Mononuclear cell (primary cell): ENCODE measurements around the gene FAT1. TPM values are rescaled to one million over a fixed set of nuclear protein-coding genes. Genes with fewer than 3 reads are reported as not detected.

ENCODE experiments used
- H3K27me3 ChIP-seq: 2 replicates; pipeline ENCODE4 v1.6.0; 2011; ENCODE audit warnings: low read length, control low read depth; ENCODE audit not compliant: insufficient read depth
- H3K4me1 ChIP-seq: 2 replicates; pipeline ENCODE4 v1.5.1; 2011; ENCODE audit warnings: mild to moderate bottlenecking, low read length, control low read depth; ENCODE audit not compliant: insufficient read depth
- H3K4me3 ChIP-seq: 2 replicates; pipeline ENCODE4 v1.5.1; 2011; ENCODE audit warnings: mild to moderate bottlenecking, low read length, moderate library complexity
- H3K9me3 ChIP-seq: 2 replicates; pipeline ENCODE4 v1.5.1; 2011; ENCODE audit warnings: low read depth, mild to moderate bottlenecking, control low read depth, low read length
- total RNA-seq: library from RNA; depleted of rRNA; stranded (reverse); fragments of >200 nt; gene quantifications from one replicate; pipeline ENCODE4 v1.2.3, GENCODE V29; 2012

Gene FAT1
- total RNA-seq, 1 donor, result 0.10 TPM

GRCh38 chr4:186557061-186557460, 166.6 kb downstream of the FAT1 start:
- H3K27me3 ChIP-seq, result peaks cover 10% of the 10 kb centered on the region
- no peak overlapping the region for H3K4me3 ChIP-seq
- no peaks in the 10 kb centered on the region for H3K4me1 ChIP-seq
- H3K9me3 ChIP-seq, result no peaks in the 10 kb centered on the region

GRCh38 chr4:186554914-186555827, 168.5 kb downstream of the FAT1 start, which contains the start of gene MTNR1A:
Gene MTNR1A, minus strand, starts transcription at chr4:186555567. Its CDS starts 202 bp downstream, at chr4:186555365.
- peaks cover 10% of the 10 kb centered on the region for H3K27me3 ChIP-seq
- no peaks in the 10 kb centered on the region for H3K9me3 ChIP-seq
- no peaks in the 10 kb centered on the region for H3K4me1 ChIP-seq
- no peak within 1 kb of the TSS for H3K4me3 ChIP-seq

- Histone ChIP-seq H3K4me1 (no peaks in the 10 kb centered on the region), H3K27me3 (peaks cover 10% of the 10 kb centered on the region), H3K4me3 (no peak overlapping the region), H3K9me3 (no peaks in the 10 kb centered on the region)
These were observed 169.1 kb downstream of the FAT1 start for GRCh38 chr4:186554539-186554913.

GRCh38 chr4:186553717-186554116, 169.9 kb downstream of the FAT1 start:
- H3K27me3 ChIP-seq, result peaks cover 10% of the 10 kb centered on the region
- H3K4me3 ChIP-seq, result no peak overlapping the region
- no peaks in the 10 kb centered on the region for H3K9me3 ChIP-seq
- H3K4me1 ChIP-seq, result no peaks in the 10 kb centered on the region

DNA sequence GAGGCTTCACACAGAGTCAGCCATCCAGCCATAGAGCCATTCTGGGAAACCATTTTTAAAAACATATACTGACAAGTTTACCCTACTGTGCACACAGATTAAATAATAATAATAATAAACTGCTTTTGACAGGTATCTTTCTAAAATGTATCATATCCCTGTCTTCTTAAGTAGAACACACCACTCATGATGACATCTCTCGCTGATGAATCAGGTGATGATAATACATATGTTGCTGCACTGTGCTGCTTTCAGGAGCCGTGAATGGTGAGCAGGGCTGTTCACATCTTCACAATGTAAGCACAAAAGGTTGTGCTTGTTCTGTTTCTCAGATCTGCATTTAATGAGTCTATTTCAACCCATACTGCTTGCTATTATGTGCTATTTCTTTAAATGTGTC, 171.8 kb downstream of the FAT1 start:
- Histone ChIP-seq H3K4me1 (no peaks in the 10 kb centered on the region), H3K9me3 (no peaks in the 10 kb centered on the region), H3K27me3 (peaks cover 10% of the 10 kb centered on the region), H3K4me3 (no peak overlapping the region)

GRCh38 chr4:186545436-186545835, 178.2 kb downstream of the FAT1 start:
- no peaks in the 10 kb centered on the region for H3K4me1 ChIP-seq
- no peaks in the 10 kb centered on the region for H3K9me3 ChIP-seq
- no peak overlapping the region for H3K4me3 ChIP-seq
- no peaks in the 10 kb centered on the region for H3K27me3 ChIP-seq

GRCh38 chr4:186543206-186543605, 180.4 kb downstream of the FAT1 start:
- Histone ChIP-seq H3K9me3 (no peaks in the 10 kb centered on the region), H3K27me3 (no peaks in the 10 kb centered on the region), H3K4me1 (no peaks in the 10 kb centered on the region), H3K4me3 (no peak overlapping the region)

DNA sequence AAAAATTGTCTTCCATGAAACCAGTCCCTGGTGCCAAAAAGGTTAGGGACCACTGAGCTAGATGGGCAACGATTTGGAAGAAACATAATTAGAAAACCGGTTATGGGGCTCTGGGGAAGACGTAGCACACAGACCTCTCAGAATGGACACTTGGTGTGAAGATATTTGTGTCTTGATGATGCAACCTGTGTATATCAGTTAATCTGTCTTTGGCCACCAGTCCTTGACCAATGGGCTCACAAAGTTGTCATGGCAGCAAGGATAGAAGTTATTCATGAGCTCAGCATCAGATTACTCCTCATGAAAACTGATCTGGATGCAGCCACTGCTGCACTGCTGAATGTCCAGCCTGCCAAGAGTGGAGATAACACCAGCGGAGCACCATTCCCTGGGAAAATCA, 181.9 kb downstream of the FAT1 start:
- Histone ChIP-seq H3K9me3 (no peaks in the 10 kb centered on the region), H3K4me1 (no peaks in the 10 kb centered on the region), H3K27me3 (no peaks in the 10 kb centered on the region), H3K4me3 (no peak overlapping the region)

DNA sequence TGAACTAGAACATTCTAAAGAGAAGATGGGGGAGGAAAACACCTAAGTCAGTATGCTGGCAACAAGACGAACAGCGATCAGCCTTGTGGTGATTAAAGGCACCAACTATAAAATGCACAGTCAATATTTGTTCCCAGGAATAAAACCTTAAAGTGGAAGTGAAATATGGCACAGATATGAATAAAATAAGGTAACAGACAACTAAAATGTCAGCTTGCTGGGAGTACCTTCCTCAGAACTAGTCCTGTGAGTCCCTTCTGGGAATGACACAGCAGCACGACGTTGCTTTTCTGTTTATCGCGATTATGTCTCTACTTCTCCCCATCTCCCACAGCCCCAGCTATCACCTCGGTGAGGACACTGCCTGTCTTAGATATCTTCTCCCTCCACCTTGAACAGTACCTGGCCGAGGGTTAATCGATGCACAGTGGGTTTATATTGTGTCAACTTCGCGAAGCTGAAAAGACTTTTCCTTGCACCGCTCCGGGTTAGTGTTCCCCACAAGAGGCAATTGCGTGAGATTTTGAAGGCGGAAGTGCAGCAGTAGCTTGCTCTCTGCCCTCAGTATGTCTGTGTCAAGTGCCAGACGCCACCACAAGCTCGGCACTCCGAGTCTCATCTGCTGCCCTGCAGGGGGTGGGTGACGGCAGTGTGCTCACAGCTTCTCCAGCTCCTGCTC, 185.7 kb downstream of the FAT1 start:
- no peaks in the 10 kb centered on the region for H3K9me3 ChIP-seq

More for the DNA sequence above, 185.7 kb downstream of the FAT1 start:
- H3K4me3 ChIP-seq, result no peak overlapping the region
- H3K4me1 ChIP-seq, result no peaks in the 10 kb centered on the region
- no peaks in the 10 kb centered on the region for H3K27me3 ChIP-seq

Other genes with a start within 250 kb of the FAT1 start
- not detected for gene MTNR1A, start 168.3 kb downstream of the FAT1 start, total RNA-seq